Stimulated activated naive CD4-positive, alpha-beta T cell (primary cell): Measurements from ENCODE around the gene MTMR1.

Source experiments
- DNase-seq, 6 experiments: peaks; one replicate each; lab custom pipeline; 2025; lab: John Stamatoyannopoulos, UW

Gene MTMR1

DNA sequence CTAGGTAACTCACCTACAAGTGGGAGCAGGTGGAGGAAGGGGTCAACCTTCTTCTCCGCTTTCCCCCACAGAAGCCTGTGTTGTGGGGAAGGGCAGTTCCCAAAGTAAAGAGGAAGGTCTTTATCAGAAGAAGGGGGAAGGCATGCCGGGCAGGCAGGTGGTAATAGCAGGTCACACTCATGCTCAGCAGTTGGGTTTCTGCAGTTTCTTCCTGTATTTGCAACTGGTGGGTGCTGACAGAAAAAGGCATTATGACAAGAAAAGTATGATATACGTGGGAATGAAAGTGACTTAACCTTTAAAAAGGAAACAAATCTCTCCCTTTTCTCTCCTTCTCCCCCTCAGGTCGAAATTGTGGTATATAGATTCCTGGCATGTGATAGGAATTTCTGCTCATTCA, 3.7 kb downstream of the MTMR1 start:
- no peak for DNase-seq

GRCh38 chrX:150697641-150698040, 4.4 kb downstream of the MTMR1 start:
- no peak for DNase-seq

GRCh38 chrX:150698981-150699380, 5.8 kb downstream of the MTMR1 start:
- DNase-seq: no peak

- DNase-seq: no peak
Observed at GRCh38 chrX:150700107-150700506, 6.9 kb downstream of the MTMR1 start.

- no peak for DNase-seq
Observed at GRCh38 chrX:150701377-150701776, 8.2 kb downstream of the MTMR1 start.

DNA sequence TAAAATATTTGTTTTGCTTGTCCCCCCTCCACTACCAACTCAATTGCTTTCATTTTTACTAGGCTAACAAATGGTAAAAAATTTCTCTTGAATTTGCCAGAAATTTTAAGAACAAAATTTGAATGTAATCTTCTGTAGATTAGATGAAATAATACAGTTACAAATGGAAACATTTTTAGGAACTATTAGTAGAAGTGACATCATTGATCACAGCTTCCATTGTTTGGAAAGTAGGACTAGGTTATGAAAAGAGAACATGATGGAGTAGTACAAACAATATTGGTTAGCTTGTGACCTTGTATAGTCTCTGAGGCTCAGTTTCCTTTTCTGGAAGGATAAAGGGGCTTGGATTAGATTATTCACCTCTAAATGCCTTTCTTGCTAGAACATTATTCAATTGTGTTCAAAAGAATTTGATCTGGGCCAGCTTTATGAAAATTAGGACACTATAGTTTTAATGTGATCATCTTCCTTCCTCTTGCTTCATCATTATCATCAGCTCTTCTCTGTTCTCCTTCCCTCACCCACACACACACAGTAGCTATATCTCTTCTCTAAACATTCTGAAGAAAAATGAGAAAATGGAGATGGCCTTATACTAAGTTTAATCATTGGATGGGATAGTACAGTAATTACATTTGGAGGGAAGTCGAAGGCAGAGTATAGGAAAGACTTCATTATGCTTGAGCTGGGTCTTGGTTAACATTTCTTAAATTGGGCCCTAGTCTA, 9.9 kb downstream of the MTMR1 start:
- no peak for DNase-seq

GRCh38 chrX:150703695-150703974, 10.4 kb downstream of the MTMR1 start:
- no peak for DNase-seq

DNA sequence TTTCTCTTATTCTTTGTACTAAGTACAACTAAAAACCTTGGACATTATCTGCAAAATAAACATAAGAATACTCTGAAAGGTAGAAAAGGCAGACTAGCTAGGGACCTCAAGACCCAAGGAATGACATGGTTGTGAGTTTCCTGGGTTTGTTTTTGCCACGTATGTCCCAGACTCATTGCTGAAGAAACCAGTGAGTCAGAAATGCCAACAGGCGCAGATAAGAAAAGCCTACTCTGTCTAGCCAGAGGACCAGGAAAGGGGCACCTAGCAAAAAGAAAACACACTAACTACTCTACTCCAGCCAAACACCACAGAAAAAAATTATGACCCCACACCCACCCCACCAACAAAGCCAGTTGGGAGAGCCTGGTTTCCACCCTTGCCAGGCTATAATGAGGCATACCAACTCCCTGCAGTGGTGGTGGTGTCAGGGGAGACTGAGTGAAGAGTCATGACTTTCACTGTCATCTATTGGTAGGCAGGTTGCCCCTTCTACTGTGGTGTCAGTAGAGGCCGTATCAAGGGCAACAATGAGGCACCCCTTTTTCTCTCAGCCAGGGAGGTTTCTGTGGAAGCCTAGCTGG, 10.9 kb downstream of the MTMR1 start:
- no peak for DNase-seq

DNA sequence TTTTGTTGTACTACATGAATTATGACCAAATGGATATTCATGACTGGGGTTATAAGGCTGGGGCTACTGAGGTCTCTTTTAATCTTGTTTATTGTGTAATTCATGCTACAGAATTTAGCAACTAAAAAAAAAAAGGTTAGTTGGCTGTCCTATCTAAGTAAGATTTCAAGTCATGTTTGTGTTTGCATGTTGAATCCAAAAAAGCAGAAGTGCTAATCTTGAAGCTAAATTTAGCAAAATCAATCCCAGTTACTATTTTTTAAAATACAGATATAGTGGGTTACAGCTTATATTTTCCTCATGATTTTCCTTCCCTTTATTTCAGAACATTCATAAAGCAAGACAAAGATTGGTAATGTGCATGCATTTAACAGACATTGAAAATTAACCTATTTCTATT, 19.4 kb downstream of the MTMR1 start:
- DNase-seq: no peak

DNA sequence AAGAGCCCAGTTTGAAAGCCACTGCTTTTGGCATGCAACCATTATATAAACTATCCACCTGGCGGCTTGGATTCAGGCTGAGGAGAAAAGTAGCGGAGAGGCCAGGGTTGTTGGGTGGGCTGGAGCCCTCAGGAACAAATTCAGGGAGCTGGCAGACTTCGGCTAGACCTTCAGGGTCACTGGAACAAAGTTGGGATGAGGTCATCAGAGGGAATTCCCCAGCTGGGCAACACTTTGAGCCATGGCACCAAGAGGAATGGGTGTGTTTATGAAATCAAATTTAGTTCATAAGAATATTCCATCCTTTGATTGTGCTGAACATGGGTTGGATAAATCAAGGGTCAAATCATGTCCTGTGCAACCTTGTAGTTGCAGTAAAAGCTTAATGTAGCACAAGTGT, 22.0 kb downstream of the MTMR1 start:
- no peak for DNase-seq

DNA sequence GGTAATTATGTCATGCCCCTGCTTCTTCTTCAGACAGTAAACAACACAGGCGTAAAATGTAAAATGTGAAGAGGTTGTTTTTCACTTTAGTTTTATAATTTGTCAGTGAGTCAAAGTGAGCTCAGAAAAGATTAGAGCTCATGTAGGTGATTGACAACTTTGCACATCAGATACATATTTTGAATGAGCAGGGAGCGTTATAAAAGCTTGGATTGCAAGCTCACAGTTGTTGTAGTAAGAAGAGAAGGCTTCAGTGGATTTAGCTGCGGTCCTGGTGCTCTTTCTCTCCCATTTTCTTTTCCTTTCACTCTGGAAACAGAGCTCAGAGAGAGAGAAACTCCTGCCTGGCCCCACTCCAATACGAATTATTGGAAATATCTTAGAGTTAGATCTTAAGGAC, 26.4 kb downstream of the MTMR1 start:
- DNase-seq: no peak

GRCh38 chrX:150729956-150730355, 36.8 kb downstream of the MTMR1 start:
- no peak for DNase-seq

- DNase-seq: no peak
Observed at GRCh38 chrX:150730719-150731118, 37.5 kb downstream of the MTMR1 start.

GRCh38 chrX:150731795-150732194, 38.6 kb downstream of the MTMR1 start:
- no peak for DNase-seq

DNA sequence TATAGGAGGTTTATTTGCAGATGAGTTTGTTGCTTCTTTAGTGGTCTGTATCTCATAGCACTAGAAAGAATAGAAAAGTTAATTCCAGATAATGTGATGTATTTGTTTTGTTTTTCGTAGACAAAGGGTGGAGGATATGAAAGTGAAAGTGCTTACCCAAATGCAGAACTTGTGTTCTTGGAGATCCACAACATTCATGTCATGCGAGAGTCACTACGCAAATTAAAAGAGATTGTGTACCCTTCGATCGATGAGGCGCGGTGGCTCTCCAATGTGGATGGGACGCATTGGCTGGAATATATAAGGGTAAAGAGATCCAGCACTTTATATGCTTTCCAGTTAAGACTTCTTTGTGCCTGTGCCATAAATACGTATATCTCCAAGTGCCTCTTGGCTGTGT, 43.3 kb downstream of the MTMR1 start:
- no peak for DNase-seq

GRCh38 chrX:150752124-150752523, 58.9 kb downstream of the MTMR1 start:
- no peak for DNase-seq

DNA sequence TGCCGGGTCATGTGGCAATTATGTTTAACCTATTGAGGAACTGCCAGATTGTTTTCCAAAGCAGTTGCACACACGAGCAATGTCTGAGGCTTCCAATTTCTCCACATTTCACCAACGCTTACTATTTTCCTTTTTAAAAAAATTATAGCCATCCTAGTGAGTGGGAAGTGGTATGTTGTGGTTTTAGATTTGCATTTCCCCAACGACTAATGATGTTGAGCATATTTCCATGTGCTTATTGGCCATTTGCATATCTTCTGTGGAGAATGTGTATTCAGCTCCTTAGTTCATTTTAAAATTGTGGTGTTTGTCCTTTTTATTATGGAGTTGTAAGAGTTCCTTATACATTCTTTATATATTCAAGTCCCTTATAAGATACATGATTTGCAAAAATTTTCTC, 60.2 kb downstream of the MTMR1 start:
- no peak for DNase-seq

DNA sequence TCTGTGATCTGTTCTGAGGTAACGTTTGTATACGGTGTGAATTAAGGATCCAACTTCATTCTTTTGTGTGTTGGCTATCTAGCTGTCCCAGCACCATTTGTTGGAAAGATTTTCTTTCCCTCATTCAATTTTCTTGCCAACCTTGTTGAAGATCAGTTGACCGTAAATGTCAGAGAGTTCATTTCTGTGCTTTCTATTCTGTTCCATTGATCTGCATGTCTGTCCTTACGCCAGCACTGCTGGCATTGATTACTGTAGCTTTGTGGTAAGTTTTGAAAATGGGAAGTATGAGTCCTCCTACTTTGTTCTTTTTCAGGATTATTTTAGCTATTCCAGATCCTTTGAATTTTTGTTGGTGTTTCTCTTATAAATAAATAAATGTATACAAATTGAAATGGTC, 60.8 kb downstream of the MTMR1 start:
- no peak for DNase-seq

- DNase-seq: no peak
Observed at GRCh38 chrX:150757371-150757770, 64.2 kb downstream of the MTMR1 start.

- DNase-seq: no peak
Observed at GRCh38 chrX:150759568-150760416, 66.6 kb downstream of the MTMR1 start.

DNA sequence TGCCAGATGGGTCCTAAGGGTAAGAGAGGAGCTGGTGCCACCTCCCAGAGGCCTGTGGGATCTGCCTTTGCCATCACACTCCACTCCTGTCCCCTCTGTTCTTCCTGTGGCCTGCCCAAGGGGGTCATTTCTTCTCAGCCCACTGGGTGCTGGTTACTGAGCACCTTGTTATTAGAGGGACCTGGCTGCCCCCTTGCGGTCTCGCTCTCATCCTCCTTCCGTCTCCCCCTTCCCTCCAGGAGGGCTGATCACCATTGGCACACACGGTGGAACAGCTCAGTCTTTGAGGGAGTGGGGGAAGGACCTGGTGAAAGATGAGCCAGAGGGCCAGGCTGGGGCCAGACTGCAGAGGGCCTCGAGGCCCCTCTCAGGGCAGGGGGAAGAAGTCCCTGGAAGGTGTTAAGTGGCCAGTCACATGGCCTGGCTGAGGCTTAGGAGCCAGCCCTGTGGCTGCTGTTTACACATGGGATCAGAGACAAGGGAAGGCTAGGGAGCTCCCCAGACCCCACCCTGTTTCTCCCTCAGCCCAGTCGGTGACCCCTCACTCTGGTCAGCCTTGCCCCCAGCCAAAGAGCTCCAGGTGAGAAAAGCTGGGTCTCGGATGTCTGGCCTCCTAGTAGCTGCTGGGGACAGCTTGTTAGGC, 68.1 kb downstream of the MTMR1 start:
- no peak for DNase-seq

DNA sequence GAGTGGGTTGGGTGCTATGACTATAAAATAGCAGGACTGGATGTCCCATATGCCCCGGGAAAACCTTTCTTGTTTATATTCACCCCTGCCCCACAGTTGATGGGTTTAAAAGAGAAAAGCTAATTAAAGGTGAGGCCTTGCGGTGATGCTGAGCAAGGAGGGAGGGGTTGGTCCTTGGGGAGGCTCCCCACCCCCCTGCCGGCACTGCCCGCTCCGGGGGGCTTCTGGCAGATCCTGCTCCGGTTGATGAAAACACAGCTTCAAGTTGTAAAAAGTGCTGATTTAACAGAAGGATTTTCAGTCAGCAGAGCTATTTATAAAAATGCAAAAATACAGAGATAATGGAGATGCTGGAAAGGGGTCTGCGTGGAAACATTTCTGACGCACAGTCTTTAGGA, 68.6 kb downstream of the MTMR1 start:
- DNase-seq: no peak
